Tibial nerve (tissue), 4 donors: ENCODE results near the gene OR6S1. TPM values are rescaled to one million over a fixed set of nuclear protein-coding genes. Genes with fewer than 3 reads are reported as not detected.

Source experiments
- DNase-seq, 2 donors: peaks; one replicate each; pipeline ENCODE4 v3.0.0-alpha.2; 2019; ENCODE audit warnings: low spot score in 2 of 2
- H3K27ac ChIP-seq, 4 donors: fragments of 200-600 bp; sonication (generic) in 3 of 4; one replicate each; pipeline ENCODE4 v1.5.1; 2017 to 2019; ENCODE audit warnings: mild to moderate bottlenecking in 1 of 4
- H3K27me3 ChIP-seq, 2 donors: fragments of 200-600 bp; sonication (generic) in 1 of 2; one replicate each; pipeline versions ENCODE4 v1.5.1 to v1.6.0; 2017 to 2019
- H3K36me3 ChIP-seq, 3 donors: fragments of 200-600 bp; sonication (generic); one replicate each; pipeline ENCODE4 v1.5.1; 2018 to 2019
- H3K4me1 ChIP-seq, 4 donors: fragments of 200-600 bp; sonication (generic) in 3 of 4; one replicate each; pipeline ENCODE4 v1.5.1; 2017 to 2019
- H3K4me3 ChIP-seq, 4 donors: fragments of 200-600 bp; sonication (generic) in 3 of 4; one replicate each; pipeline ENCODE4 v1.5.1; 2017 to 2019; ENCODE audit warnings: mild to moderate bottlenecking in 1 of 4, moderate library complexity in 1 of 4
- H3K9me3 ChIP-seq, 4 donors: fragments of 200-600 bp; sonication (generic) in 3 of 4; one replicate each; pipeline ENCODE4 v1.5.1; 2017 to 2019
- CTCF ChIP-seq, 5 experiments: fragments of 200-600 bp in 3 of 5; fragments of 450-650 bp in 2 of 5; sonication (generic) in 3 of 5; IDR thresholded peaks; one replicate each; pipeline ENCODE4 v1.5.1; 2016 to 2019; ENCODE audit warnings: antibody characterized with exemption in 5 of 5, mild to moderate bottlenecking in 3 of 5, moderate library complexity in 2 of 5
- EP300 ChIP-seq, 2 donors: sonication (generic); formaldehyde crosslinking; IDR thresholded peaks; one replicate each; pipeline ENCODE4 v1.6.1; 2017; ENCODE audit warnings: antibody characterized with exemption in 2 of 2, mild to moderate bottlenecking in 1 of 2
- POLR2A ChIP-seq, 2 donors: fragments of 450-650 bp; IDR thresholded peaks; one replicate each; pipeline ENCODE4 v1.6.1; 2017; ENCODE audit warnings: antibody characterized with exemption in 2 of 2, mild to moderate bottlenecking in 2 of 2, moderate library complexity in 2 of 2
- WGBS, 2 donors: methylation state at CpG; one replicate each; pipeline ENCODE4 v1.1.5; 2018; 5-methylcytosine and 5-hydroxymethylcytosine counted together
- total RNA-seq, 4 donors: library from RNA; depleted of rRNA; stranded (reverse); fragments of >200 nt; gene quantifications; one replicate each; pipeline ENCODE4 v1.1.0, GENCODE V29; 2016

OR6S1 gene
- total RNA-seq, 4 donors from 2014 or later = not detected

- H3K27me3 ChIP-seq = no peaks in the 10 kb centered on the region
- no peak overlapping the region for H3K4me3 ChIP-seq
- 61 to 68% methylated on average over 7 of the region's 7 CpGs for WGBS, 2 donors
- DNase-seq = no peak
- no peak overlapping the region for H3K27ac ChIP-seq
- no peaks in the 10 kb centered on the region for H3K9me3 ChIP-seq
- no peak for TF ChIP-seq EP300 (IDR thresholded peaks at IDR 0.05)
- no peak for TF ChIP-seq CTCF (IDR thresholded peaks at IDR 0.05)
- no peak for TF ChIP-seq POLR2A (IDR thresholded peaks at IDR 0.05)
- H3K36me3 ChIP-seq = no peaks in the 10 kb centered on the region
- H3K4me1 ChIP-seq = peaks cover 0 to 39% (median 0%) of the 10 kb centered on the region in 4 donors
Measured at GRCh38 chr14:20608383-20609110, 32.9 kb downstream of the OR6S1 start.

GRCh38 chr14:20607617-20608016, 33.9 kb downstream of the OR6S1 start:
- H3K27ac ChIP-seq = no peak overlapping the region
- H3K4me1 ChIP-seq = peaks cover 0 to 34% (median 0%) of the 10 kb centered on the region in 4 donors
- H3K4me3 ChIP-seq = no peak overlapping the region
- H3K9me3 ChIP-seq = no peaks in the 10 kb centered on the region
- no peak for TF ChIP-seq CTCF (IDR thresholded peaks at IDR 0.05)
- no peak for TF ChIP-seq POLR2A (IDR thresholded peaks at IDR 0.05)
- no peak for TF ChIP-seq EP300 (IDR thresholded peaks at IDR 0.05)
- WGBS, 2 donors = 46 to 62% methylated on average over 5 of the region's 5 CpGs
- H3K36me3 ChIP-seq = no peaks in the 10 kb centered on the region
- no peaks in the 10 kb centered on the region for H3K27me3 ChIP-seq
- DNase-seq = no peak

GRCh38 chr14:20606902-20607242, 34.6 kb downstream of the OR6S1 start:
- H3K4me3 ChIP-seq = no peak overlapping the region
- no peaks in the 10 kb centered on the region for H3K9me3 ChIP-seq
- H3K4me1 ChIP-seq = peaks cover 0 to 26% (median 0%) of the 10 kb centered on the region in 4 donors
- TF ChIP-seq EP300 (IDR thresholded peaks at IDR 0.05) = no peak
- no peak for TF ChIP-seq POLR2A (IDR thresholded peaks at IDR 0.05)
- no peak for TF ChIP-seq CTCF (IDR thresholded peaks at IDR 0.05)
- no peaks in the 10 kb centered on the region for H3K27me3 ChIP-seq
- 67 to 70% methylated on average over 2 of the region's 2 CpGs for WGBS, 2 donors
- H3K27ac ChIP-seq = no peak overlapping the region
- no peaks in the 10 kb centered on the region for H3K36me3 ChIP-seq
- DNase-seq = no peak

- no peaks in the 10 kb centered on the region for H3K36me3 ChIP-seq
- H3K9me3 ChIP-seq = no peaks in the 10 kb centered on the region
- no peak for DNase-seq
- H3K4me3 ChIP-seq = no peak overlapping the region
- 15 to 34% methylated on average over 6 to 8 of the region's 8 CpGs for WGBS, 2 donors
- no peak overlapping the region for H3K27ac ChIP-seq
- peaks cover 0 to 21% (median 0%) of the 10 kb centered on the region in 4 donors for H3K4me1 ChIP-seq
- H3K27me3 ChIP-seq = no peaks in the 10 kb centered on the region
- TF ChIP-seq CTCF (IDR thresholded peaks at IDR 0.05) (peak; percentile 9 to 37 (median 27)), EP300 (IDR thresholded peaks at IDR 0.05) (no peak)
Measured at GRCh38 chr14:20606190-20606901, 35.1 kb downstream of the OR6S1 start.
